Keratinocyte (primary cell): Measurements from ENCODE around the gene OR6B2. TPM values are rescaled to one million over a fixed set of nuclear protein-coding genes. Genes with fewer than 3 reads are reported as not detected.

ENCODE experiments used
- DNase-seq: peaks from one replicate; pipeline ENCODE4 v3.0.0-alpha.2; 2011; ENCODE audit warnings: low read depth, missing footprints, low spot score
- FAIRE-seq: peaks from 2 replicates; lab custom pipeline; 2011; peaks lifted over from hg19 to GRCh38; lab: Jason Lieb, UNC
- H2AFZ ChIP-seq: 2 replicates; pipeline ENCODE4 v1.6.0; 2012; ENCODE audit warnings: low read length, control low read depth, inconsistent platforms; ENCODE audit not compliant: control insufficient read depth
- H3K27ac ChIP-seq: 2 replicates; pipeline ENCODE4 v1.5.1; 2011; ENCODE audit warnings: low read length; ENCODE audit not compliant: control insufficient read depth, insufficient read depth
- H3K27me3 ChIP-seq: 3 replicates; pipeline ENCODE4 v1.6.0; 2011; ENCODE audit warnings: low read length; ENCODE audit not compliant: control insufficient read depth, insufficient read depth; ENCODE audit errors: extremely low read depth
- H3K36me3 ChIP-seq, 2 experiments: 2 replicates in 1 of 2; 3 replicates in 1 of 2; pipeline ENCODE4 v1.5.1; 2011; ENCODE audit warnings: low read length in 2 of 2, mild to moderate bottlenecking in 1 of 2; ENCODE audit not compliant: control insufficient read depth in 2 of 2, insufficient read depth in 2 of 2; ENCODE audit errors: extremely low read depth in 1 of 2
- H3K4me1 ChIP-seq: 3 replicates; pipeline ENCODE4 v1.5.1; 2011; ENCODE audit warnings: low read length; ENCODE audit not compliant: control insufficient read depth, insufficient read depth; ENCODE audit errors: extremely low read depth
- H3K4me2 ChIP-seq: 3 replicates; pipeline ENCODE4 v1.6.0; 2011; ENCODE audit warnings: low read depth, low read length; ENCODE audit not compliant: control insufficient read depth, insufficient read depth; ENCODE audit errors: extremely low read depth
- H3K4me3 ChIP-seq, 3 experiments: fragments of 200-600 bp in 1 of 3; sonication (generic) in 1 of 3; 2 replicates in 2 of 3; 3 replicates in 1 of 3; pipeline ENCODE4 v1.5.1; 2011 to 2016; ENCODE audit warnings: low read length in 3 of 3, mild to moderate bottlenecking in 3 of 3, control low read depth in 2 of 3, inconsistent platforms in 1 of 3, low read depth in 1 of 3, mixed read lengths in 1 of 3, mixed run types in 1 of 3, moderate library complexity in 1 of 3; ENCODE audit not compliant: control insufficient read depth in 2 of 3, insufficient read depth in 2 of 3; ENCODE audit errors: extremely low read depth in 1 of 3
- H3K79me2 ChIP-seq: 2 replicates; pipeline ENCODE4 v1.6.0; 2012; ENCODE audit warnings: low read length; ENCODE audit not compliant: control insufficient read depth, insufficient read depth
- H3K9ac ChIP-seq: 3 replicates; pipeline ENCODE4 v1.6.0; 2011; ENCODE audit warnings: low read length; ENCODE audit not compliant: control insufficient read depth, insufficient read depth; ENCODE audit errors: extremely low read depth
- H3K9me1 ChIP-seq: 3 replicates; pipeline ENCODE4 v1.6.0; 2011; ENCODE audit warnings: low read length; ENCODE audit not compliant: control insufficient read depth, insufficient read depth; ENCODE audit errors: extremely low read depth
- H3K9me3 ChIP-seq: 2 replicates; pipeline ENCODE4 v1.5.1; 2012; ENCODE audit warnings: low read depth, low read length; ENCODE audit not compliant: control insufficient read depth
- H4K20me1 ChIP-seq: 3 replicates; pipeline ENCODE4 v1.6.0; 2011; ENCODE audit warnings: low read length; ENCODE audit not compliant: control insufficient read depth, insufficient read depth; ENCODE audit errors: extremely low read depth
- EZH2 ChIP-seq: IDR thresholded peaks from one replicate; pipeline ENCODE4 v1.6.1; 2012; ENCODE audit warnings: inconsistent platforms, mild to moderate bottlenecking, low read length, moderate library complexity
- dilution Hi-C: fragments of 300-500 bp; cut with MboI; formaldehyde crosslinking; loops from one replicate; pipeline ENCODE4 v1.7.0; 2020; ENCODE audit warnings: low sequenced_read_pairs; ENCODE audit not compliant: extremely low pct_ligation_motif_present
- polyA plus RNA-seq, 5 experiments: library from polyadenylated mRNA; depleted of rRNA in 3 of 5; stranded (reverse) in 3 of 5; stranded (forward) in 1 of 5; unstranded in 1 of 5; fragments of >200 nt; gene quantifications; 1 replicate in 1 of 5; 2 replicates in 3 of 5; 3 replicates in 1 of 5; pipeline versions ENCODE4 v1.2.1 to v1.2.3, GENCODE V29; 2011 to 2012; ENCODE audit warnings: missing spikeins in 2 of 5, low read depth in 1 of 5, low replicate concordance in 1 of 5
- TF ChIP-seq, protein P1 (sequence below), 3 experiments: IDR thresholded peaks in 1 of 3; conservative IDR thresholded peaks in 1 of 3; optimal IDR thresholded peaks in 1 of 3; 2 replicates in 2 of 3; 3 replicates in 1 of 3; pipeline versions ENCODE3 to v1.5.1; 2011; ENCODE audit warnings: low read length in 3 of 3, mild to moderate bottlenecking in 3 of 3, moderate library complexity in 2 of 3, control low read depth in 1 of 3, inconsistent platforms in 1 of 3; ENCODE audit not compliant: insufficient read depth in 2 of 3; ENCODE audit errors: extremely low read depth in 1 of 3

Gene OR6B2
- polyA plus RNA-seq, 1 donor (not counting 4 experiments of a cell fraction or from before 2014, with no cell fraction given), result not detected

DNA sequence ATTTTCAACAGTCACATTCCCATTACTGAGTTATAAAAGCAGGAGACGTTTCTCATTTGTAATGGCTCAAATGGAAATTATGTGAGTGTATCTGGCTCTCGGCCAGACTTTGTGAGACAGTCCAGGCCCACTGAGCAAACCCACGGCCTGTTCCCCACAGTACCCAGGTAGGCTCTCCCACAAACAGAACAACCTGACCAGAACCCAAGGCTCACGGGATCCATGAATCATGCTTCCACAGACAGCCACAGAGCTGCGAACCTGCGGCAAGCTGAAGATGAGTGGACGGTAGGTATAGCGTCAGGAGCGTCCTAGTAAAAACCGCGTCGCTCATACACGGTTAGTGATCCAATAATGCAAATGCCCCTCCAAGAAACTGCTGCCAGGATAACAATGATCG is 39.3 kb downstream of the OR6B2 start:
- Histone ChIP-seq H3K36me3 (peaks cover 17 to 36% of the 10 kb centered on the region in 2 experiments), H3K9me3 (no peaks in the 10 kb centered on the region), H3K27ac (no peak overlapping the region), H3K4me3 (no peak overlapping the region), H2AFZ (no peak overlapping the region), H3K79me2 (no peaks in the 10 kb centered on the region), H3K9ac (no peak overlapping the region), H3K27me3 (no peaks in the 10 kb centered on the region), H3K4me1 (no peaks in the 10 kb centered on the region), H3K4me2 (no peak overlapping the region), H4K20me1 (no peaks in the 10 kb centered on the region), H3K9me1 (no peaks in the 10 kb centered on the region)
- no peak for TF ChIP-seq EZH2
- TF ChIP-seq, protein P1, sequence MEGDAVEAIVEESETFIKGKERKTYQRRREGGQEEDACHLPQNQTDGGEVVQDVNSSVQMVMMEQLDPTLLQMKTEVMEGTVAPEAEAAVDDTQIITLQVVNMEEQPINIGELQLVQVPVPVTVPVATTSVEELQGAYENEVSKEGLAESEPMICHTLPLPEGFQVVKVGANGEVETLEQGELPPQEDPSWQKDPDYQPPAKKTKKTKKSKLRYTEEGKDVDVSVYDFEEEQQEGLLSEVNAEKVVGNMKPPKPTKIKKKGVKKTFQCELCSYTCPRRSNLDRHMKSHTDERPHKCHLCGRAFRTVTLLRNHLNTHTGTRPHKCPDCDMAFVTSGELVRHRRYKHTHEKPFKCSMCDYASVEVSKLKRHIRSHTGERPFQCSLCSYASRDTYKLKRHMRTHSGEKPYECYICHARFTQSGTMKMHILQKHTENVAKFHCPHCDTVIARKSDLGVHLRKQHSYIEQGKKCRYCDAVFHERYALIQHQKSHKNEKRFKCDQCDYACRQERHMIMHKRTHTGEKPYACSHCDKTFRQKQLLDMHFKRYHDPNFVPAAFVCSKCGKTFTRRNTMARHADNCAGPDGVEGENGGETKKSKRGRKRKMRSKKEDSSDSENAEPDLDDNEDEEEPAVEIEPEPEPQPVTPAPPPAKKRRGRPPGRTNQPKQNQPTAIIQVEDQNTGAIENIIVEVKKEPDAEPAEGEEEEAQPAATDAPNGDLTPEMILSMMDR (optimal IDR thresholded peaks at IDR 0.05 in 1 of 3, IDR thresholded peaks at IDR 0.05 in 1 of 3, conservative IDR thresholded peaks at IDR 0.05 in 1 of 3; ENCODE audit: extremely low read depth in 1 of 3, insufficient read depth in 2 of 3, low read length in 3 of 3), result no peak
- dilution Hi-C loops, result no loop called here
- no peak for FAIRE-seq
- DNase-seq, result no peak

DNA sequence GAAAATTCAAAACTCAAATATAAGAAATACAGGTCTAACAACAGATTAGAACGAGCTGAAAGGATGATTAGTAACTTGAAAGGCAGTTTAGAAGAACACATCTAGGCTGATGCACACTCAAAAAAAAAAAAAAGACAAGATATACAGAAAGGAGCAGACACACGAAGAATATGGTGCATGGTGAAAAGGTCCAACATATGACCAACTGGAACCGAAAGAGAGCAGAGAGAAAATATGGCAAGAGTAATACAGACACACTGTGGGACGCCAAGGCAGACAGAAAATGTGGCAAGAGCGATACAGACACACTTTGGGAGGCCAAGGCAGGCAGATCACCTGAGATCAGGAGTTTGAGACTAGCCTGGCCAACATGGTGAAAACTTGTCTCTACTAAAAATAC is 44.9 kb downstream of the OR6B2 start:
- H3K4me2 ChIP-seq, result no peak overlapping the region
- H3K9me3 ChIP-seq, result no peaks in the 10 kb centered on the region
- H3K9me1 ChIP-seq, result no peaks in the 10 kb centered on the region
- dilution Hi-C loops, result no loop called here
- no peak overlapping the region for H3K27ac ChIP-seq
- no peaks in the 10 kb centered on the region for H3K79me2 ChIP-seq
- FAIRE-seq (no peak), DNase-seq (no peak)
- no peak overlapping the region for H3K9ac ChIP-seq
- H4K20me1 ChIP-seq, result no peaks in the 10 kb centered on the region
- no peaks in the 10 kb centered on the region for H3K4me1 ChIP-seq
- no peak overlapping the region for H3K4me3 ChIP-seq
- H3K36me3 ChIP-seq, result peaks cover 23 to 26% of the 10 kb centered on the region in 2 experiments
- H2AFZ ChIP-seq, result no peak overlapping the region
- TF ChIP-seq, protein P1 (optimal IDR thresholded peaks at IDR 0.05 in 1 of 3, IDR thresholded peaks at IDR 0.05 in 1 of 3, conservative IDR thresholded peaks at IDR 0.05 in 1 of 3; ENCODE audit: extremely low read depth in 1 of 3, insufficient read depth in 2 of 3, low read length in 3 of 3), result no peak
- TF ChIP-seq EZH2, result no peak
- H3K27me3 ChIP-seq, result no peaks in the 10 kb centered on the region
